ENCODE results near the gene SLC45A2. TPM values are rescaled to one million over a fixed set of nuclear protein-coding genes. Genes with fewer than 3 reads are reported as not detected.

The SLC45A2 gene
- total RNA-seq, 1 donor from 2014 or later, result not detected

DNA sequence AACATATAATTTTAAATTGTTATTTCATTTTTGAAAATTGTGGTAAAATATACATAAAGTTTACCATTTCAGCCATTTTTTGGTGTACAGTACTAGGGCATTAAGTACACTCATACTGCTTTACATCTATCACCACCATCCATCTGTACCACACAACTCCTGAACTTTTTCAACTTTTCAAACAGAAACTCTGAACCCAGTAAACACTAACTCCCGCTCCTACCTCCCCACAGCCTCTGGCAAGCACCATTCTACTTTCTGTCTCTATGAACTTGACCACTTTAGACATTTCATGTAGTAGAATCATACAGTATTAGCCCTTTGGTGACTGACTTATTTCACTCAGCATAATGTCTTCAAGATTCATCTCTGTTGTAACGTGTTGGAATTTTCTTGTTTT lies 8.4 kb upstream of the SLC45A2 start:
- H3K27me3 ChIP-seq (ENCODE audit: control insufficient read depth, insufficient read depth, low read length), result no peaks in the 10 kb centered on the region
- TF ChIP-seq, protein P1, sequence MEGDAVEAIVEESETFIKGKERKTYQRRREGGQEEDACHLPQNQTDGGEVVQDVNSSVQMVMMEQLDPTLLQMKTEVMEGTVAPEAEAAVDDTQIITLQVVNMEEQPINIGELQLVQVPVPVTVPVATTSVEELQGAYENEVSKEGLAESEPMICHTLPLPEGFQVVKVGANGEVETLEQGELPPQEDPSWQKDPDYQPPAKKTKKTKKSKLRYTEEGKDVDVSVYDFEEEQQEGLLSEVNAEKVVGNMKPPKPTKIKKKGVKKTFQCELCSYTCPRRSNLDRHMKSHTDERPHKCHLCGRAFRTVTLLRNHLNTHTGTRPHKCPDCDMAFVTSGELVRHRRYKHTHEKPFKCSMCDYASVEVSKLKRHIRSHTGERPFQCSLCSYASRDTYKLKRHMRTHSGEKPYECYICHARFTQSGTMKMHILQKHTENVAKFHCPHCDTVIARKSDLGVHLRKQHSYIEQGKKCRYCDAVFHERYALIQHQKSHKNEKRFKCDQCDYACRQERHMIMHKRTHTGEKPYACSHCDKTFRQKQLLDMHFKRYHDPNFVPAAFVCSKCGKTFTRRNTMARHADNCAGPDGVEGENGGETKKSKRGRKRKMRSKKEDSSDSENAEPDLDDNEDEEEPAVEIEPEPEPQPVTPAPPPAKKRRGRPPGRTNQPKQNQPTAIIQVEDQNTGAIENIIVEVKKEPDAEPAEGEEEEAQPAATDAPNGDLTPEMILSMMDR (IDR thresholded peaks at IDR 0.05; ENCODE audit: insufficient read depth, low read length, severe bottlenecking), result no peak

DNA sequence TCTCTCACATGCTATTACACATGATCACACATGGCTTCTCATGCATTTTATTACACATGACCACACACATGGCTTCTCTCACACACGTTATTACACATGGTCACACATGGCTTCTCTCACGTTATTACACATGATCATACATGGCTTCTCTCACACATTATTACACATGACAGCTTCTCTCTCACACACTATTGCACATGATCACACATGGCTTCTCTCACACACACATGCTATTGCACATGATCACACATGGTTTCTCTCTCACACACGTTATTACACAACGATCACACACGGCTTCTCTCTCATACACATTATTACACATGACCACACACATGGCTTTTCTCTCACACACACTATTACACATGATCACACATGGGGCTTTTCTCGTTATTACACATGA lies 954 bp upstream of the SLC45A2 start:
- TF ChIP-seq, protein P1 (IDR thresholded peaks at IDR 0.05; ENCODE audit: insufficient read depth, low read length, severe bottlenecking), result no peak
- peak; percentile 93 for FAIRE-seq
- no peaks in the 10 kb centered on the region for H3K36me3 ChIP-seq (ENCODE audit: control insufficient read depth, insufficient read depth, low read length)
- no peak overlapping the region for H3K4me3 ChIP-seq (ENCODE audit: low read depth, low read length)
- peaks cover 2% of the 10 kb centered on the region for H3K27me3 ChIP-seq (ENCODE audit: control insufficient read depth, insufficient read depth, low read length)
- no peak for DNase-seq (ENCODE audit: low read depth)

More for the DNA sequence above, 8.4 kb upstream of the SLC45A2 start:
- no peak overlapping the region for H3K4me3 ChIP-seq (ENCODE audit: low read depth, low read length)
- FAIRE-seq (no peak), DNase-seq (ENCODE audit: low read depth) (no peak)
- no peaks in the 10 kb centered on the region for H3K36me3 ChIP-seq (ENCODE audit: control insufficient read depth, insufficient read depth, low read length)

DNA sequence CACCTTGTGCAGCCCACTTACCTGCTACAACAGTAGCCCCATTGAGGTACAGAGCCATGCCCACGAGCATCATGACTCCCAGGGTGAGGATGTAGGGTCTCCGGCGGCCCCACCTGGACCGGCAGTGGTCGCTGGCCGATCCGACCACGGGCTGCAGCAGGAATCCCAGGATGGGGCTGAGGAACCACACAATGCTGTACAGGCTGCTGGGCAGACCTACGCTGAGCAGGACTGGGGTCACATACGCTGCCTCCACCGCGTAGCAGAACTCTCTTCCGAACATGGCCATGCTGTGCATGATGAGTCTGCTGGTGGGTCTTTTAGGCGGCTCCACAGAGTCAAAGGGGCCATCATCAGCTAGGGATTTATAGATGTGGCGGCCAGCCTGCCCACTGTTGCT lies 315 bp downstream of the SLC45A2 start:
- DNase-seq (ENCODE audit: low read depth) (no peak), FAIRE-seq (no peak)
- Histone ChIP-seq H3K4me3 (ENCODE audit: low read depth, low read length) (no peak overlapping the region), H3K27me3 (ENCODE audit: control insufficient read depth, insufficient read depth, low read length) (peaks cover 2% of the 10 kb centered on the region), H3K36me3 (ENCODE audit: control insufficient read depth, insufficient read depth, low read length) (no peaks in the 10 kb centered on the region)
- TF ChIP-seq, protein P1 (IDR thresholded peaks at IDR 0.05; ENCODE audit: insufficient read depth, low read length, severe bottlenecking), result no peak

DNA sequence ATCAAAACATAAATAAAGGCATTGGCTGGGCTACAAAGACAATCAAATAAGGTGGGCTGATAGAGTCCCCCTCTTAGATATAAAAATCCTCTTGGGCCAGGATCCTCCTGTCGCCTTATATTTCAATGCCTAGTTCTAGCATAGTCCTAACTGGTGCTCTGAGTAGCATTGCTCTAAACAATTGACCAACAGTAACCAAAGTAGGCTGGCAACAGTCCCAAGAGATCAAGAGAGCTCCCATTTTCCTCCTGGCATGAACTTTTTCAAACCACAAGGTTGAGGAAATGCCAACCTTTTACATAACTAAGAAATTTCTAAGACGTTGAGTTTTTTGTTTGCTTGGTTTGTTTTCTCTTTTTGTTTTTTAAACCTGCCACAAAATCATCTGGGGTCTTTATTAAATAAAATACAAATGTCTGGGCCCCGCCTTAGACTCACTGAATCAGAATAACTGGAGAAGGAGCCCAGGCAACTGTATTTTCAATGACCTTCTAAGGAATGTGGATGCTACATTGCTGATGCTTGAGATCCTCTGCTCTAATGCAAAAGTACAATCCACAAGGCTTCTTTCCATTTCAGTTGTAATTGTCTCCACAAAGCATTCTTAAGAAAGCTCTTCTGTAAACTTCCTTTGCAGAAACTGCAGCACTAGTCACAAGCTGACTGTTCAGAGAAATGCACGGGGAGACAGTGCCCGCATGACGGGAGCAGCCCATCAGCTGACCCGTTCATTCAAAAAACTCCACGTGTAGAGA lies 2.9 kb downstream of the SLC45A2 start:
- DNase-seq (ENCODE audit: low read depth), result no peak
- no peak for FAIRE-seq
- H3K27me3 ChIP-seq (ENCODE audit: control insufficient read depth, insufficient read depth, low read length), result peaks cover 2% of the 10 kb centered on the region
- TF ChIP-seq, protein P1 (IDR thresholded peaks at IDR 0.05; ENCODE audit: insufficient read depth, low read length, severe bottlenecking), result no peak
- H3K36me3 ChIP-seq (ENCODE audit: control insufficient read depth, insufficient read depth, low read length), result no peaks in the 10 kb centered on the region
- no peak overlapping the region for H3K4me3 ChIP-seq (ENCODE audit: low read depth, low read length)

DNA sequence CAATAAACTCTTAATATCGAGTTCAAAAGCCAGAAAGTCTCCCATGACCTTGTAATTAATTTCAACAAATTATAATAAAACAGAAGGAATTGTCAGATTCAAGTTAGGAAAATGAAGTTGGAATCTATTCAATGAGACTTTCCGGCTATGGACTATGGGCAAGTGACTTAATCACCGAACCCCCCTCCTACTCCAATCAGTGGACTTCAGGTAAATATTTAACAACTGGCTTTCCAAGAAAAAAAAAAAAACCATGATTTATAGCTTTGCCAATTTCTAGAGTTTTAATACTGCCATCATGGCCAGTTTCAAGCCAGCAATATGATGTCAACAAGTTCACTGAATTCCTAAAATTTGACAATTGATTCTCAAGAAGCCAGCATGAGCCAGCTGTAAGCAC lies 4.5 kb downstream of the SLC45A2 start:
- DNase-seq (ENCODE audit: low read depth) (no peak), FAIRE-seq (no peak)
- Histone ChIP-seq H3K27me3 (ENCODE audit: control insufficient read depth, insufficient read depth, low read length) (peaks cover 4% of the 10 kb centered on the region), H3K4me3 (ENCODE audit: low read depth, low read length) (no peak overlapping the region), H3K36me3 (ENCODE audit: control insufficient read depth, insufficient read depth, low read length) (no peaks in the 10 kb centered on the region)
- TF ChIP-seq, protein P1 (IDR thresholded peaks at IDR 0.05; ENCODE audit: insufficient read depth, low read length, severe bottlenecking), result no peak

DNA sequence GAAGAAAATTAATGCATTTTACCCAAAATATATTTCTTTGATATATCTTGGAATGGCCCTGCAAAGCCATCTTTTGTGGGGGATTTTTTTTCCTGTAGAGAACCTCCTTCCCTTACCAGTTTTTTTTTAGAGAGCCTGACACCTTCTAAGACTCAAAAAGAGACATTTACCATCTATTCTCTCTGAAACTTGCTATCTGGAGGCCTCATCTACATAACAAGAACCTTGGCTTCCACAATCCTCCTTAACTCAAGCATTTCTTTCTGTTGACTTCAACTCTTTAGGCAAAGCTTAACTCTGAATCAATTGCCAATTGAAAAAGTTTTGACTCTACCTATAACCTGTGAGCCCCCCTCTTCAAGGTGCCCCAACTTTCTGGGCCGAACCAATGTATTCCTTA lies 6.2 kb downstream of the SLC45A2 start:
- H3K4me3 ChIP-seq (ENCODE audit: low read depth, low read length), result no peak overlapping the region

More for the DNA sequence above, 6.2 kb downstream of the SLC45A2 start:
- Histone ChIP-seq H3K27me3 (ENCODE audit: control insufficient read depth, insufficient read depth, low read length) (peaks cover 4% of the 10 kb centered on the region), H3K36me3 (ENCODE audit: control insufficient read depth, insufficient read depth, low read length) (no peaks in the 10 kb centered on the region)
- no peak for DNase-seq (ENCODE audit: low read depth)
- FAIRE-seq, result no peak
- TF ChIP-seq, protein P1 (IDR thresholded peaks at IDR 0.05; ENCODE audit: insufficient read depth, low read length, severe bottlenecking), result no peak
